ENCODE results near the gene GINM1. TPM values are rescaled to one million over a fixed set of nuclear protein-coding genes. Genes with fewer than 3 reads are reported as not detected.

Gene GINM1
- polyA plus RNA-seq, 1 of the 3 experiments (the other 2 are of a cell fraction) = 24.4 TPM

DNA sequence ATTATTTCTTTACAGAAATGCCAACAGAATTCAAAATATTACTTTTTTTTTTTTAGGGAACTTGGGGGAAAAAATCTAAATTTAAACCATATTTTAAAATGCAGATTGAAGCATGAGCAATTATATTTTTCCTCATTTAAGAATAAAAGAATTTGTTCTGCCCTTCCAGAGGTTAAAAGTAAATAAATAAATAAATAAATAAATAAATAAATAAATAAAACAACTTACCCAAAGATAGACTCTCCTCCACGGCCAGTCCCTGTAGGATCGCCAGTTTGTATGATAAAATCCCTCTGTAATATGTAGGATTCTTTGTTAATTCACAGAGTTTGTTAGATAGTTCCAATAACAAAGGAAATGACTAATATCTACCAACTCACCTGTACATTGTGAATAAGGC is 25.0 kb upstream of the GINM1 start:
- no peak overlapping the region for H2AFZ ChIP-seq (ENCODE audit: low read depth)
- H3K79me2 ChIP-seq (ENCODE audit: insufficient read depth) = peaks cover 71% of the 10 kb centered on the region
- no peaks in the 10 kb centered on the region for H3K27me3 ChIP-seq (ENCODE audit: insufficient read depth)
- TF ChIP-seq EZH2phosphoT487 (IDR thresholded peaks at IDR 0.05; ENCODE audit: borderline replicate concordance, low read depth) (no peak), FOXM1 (IDR thresholded peaks at IDR 0.05; ENCODE audit: low read depth) (no peak), FOSL2 (IDR thresholded peaks at IDR 0.05; ENCODE audit: borderline replicate concordance, low read depth) (no peak), NRF1 (IDR thresholded peaks at IDR 0.05; ENCODE audit: low read depth, low read length) (no peak), MAX (IDR thresholded peaks at IDR 0.05; ENCODE audit: low read depth) (no peak), SMC3 (IDR thresholded peaks at IDR 0.05; ENCODE audit: low read depth, low read length) (no peak), CTCF (IDR thresholded peaks at IDR 0.05) (no peak), RXRA (IDR thresholded peaks at IDR 0.05; ENCODE audit: borderline replicate concordance, low read depth) (no peak), GABPA (IDR thresholded peaks at IDR 0.05; ENCODE audit: low read depth) (no peak), TAF1 (IDR thresholded peaks at IDR 0.05; ENCODE audit: borderline replicate concordance, low read depth, low read length) (no peak), ELF1 (IDR thresholded peaks at IDR 0.05) (no peak)
- TF ChIP-seq, protein P1, sequence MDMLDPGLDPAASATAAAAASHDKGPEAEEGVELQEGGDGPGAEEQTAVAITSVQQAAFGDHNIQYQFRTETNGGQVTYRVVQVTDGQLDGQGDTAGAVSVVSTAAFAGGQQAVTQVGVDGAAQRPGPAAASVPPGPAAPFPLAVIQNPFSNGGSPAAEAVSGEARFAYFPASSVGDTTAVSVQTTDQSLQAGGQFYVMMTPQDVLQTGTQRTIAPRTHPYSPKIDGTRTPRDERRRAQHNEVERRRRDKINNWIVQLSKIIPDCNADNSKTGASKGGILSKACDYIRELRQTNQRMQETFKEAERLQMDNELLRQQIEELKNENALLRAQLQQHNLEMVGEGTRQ (IDR thresholded peaks at IDR 0.05; ENCODE audit: borderline replicate concordance, low read depth, low read length) = no peak
- TF ChIP-seq, protein P2, sequence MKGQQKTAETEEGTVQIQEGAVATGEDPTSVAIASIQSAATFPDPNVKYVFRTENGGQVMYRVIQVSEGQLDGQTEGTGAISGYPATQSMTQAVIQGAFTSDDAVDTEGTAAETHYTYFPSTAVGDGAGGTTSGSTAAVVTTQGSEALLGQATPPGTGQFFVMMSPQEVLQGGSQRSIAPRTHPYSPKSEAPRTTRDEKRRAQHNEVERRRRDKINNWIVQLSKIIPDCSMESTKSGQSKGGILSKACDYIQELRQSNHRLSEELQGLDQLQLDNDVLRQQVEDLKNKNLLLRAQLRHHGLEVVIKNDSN (IDR thresholded peaks at IDR 0.05; ENCODE audit: borderline replicate concordance, low read depth) = no peak
- TF ChIP-seq, protein P3, sequence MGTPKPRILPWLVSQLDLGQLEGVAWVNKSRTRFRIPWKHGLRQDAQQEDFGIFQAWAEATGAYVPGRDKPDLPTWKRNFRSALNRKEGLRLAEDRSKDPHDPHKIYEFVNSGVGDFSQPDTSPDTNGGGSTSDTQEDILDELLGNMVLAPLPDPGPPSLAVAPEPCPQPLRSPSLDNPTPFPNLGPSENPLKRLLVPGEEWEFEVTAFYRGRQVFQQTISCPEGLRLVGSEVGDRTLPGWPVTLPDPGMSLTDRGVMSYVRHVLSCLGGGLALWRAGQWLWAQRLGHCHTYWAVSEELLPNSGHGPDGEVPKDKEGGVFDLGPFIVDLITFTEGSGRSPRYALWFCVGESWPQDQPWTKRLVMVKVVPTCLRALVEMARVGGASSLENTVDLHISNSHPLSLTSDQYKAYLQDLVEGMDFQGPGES (IDR thresholded peaks at IDR 0.05; ENCODE audit: low read depth, low read length) = no peak
- TF ChIP-seq, protein P4, sequence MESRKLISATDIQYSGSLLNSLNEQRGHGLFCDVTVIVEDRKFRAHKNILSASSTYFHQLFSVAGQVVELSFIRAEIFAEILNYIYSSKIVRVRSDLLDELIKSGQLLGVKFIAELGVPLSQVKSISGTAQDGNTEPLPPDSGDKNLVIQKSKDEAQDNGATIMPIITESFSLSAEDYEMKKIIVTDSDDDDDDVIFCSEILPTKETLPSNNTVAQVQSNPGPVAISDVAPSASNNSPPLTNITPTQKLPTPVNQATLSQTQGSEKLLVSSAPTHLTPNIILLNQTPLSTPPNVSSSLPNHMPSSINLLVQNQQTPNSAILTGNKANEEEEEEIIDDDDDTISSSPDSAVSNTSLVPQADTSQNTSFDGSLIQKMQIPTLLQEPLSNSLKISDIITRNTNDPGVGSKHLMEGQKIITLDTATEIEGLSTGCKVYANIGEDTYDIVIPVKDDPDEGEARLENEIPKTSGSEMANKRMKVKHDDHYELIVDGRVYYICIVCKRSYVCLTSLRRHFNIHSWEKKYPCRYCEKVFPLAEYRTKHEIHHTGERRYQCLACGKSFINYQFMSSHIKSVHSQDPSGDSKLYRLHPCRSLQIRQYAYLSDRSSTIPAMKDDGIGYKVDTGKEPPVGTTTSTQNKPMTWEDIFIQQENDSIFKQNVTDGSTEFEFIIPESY (IDR thresholded peaks at IDR 0.05; ENCODE audit: borderline replicate concordance, low read depth) = no peak
- TF ChIP-seq, protein P5, sequence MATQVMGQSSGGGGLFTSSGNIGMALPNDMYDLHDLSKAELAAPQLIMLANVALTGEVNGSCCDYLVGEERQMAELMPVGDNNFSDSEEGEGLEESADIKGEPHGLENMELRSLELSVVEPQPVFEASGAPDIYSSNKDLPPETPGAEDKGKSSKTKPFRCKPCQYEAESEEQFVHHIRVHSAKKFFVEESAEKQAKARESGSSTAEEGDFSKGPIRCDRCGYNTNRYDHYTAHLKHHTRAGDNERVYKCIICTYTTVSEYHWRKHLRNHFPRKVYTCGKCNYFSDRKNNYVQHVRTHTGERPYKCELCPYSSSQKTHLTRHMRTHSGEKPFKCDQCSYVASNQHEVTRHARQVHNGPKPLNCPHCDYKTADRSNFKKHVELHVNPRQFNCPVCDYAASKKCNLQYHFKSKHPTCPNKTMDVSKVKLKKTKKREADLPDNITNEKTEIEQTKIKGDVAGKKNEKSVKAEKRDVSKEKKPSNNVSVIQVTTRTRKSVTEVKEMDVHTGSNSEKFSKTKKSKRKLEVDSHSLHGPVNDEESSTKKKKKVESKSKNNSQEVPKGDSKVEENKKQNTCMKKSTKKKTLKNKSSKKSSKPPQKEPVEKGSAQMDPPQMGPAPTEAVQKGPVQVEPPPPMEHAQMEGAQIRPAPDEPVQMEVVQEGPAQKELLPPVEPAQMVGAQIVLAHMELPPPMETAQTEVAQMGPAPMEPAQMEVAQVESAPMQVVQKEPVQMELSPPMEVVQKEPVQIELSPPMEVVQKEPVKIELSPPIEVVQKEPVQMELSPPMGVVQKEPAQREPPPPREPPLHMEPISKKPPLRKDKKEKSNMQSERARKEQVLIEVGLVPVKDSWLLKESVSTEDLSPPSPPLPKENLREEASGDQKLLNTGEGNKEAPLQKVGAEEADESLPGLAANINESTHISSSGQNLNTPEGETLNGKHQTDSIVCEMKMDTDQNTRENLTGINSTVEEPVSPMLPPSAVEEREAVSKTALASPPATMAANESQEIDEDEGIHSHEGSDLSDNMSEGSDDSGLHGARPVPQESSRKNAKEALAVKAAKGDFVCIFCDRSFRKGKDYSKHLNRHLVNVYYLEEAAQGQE (IDR thresholded peaks at IDR 0.05; ENCODE audit: low read depth, low read length) = no peak
- H3K4me2 ChIP-seq = no peak overlapping the region
- no peak overlapping the region for H3K4me3 ChIP-seq (ENCODE audit: low read depth in 2 of 2, low read length in 1 of 2)
- DNase-seq = no peak
- peaks cover 29% of the 10 kb centered on the region for H4K20me1 ChIP-seq (ENCODE audit: insufficient read depth)
- peaks cover 9 to 31% of the 10 kb centered on the region in 2 experiments for H3K36me3 ChIP-seq (replicated peaks in 1 of 2; ENCODE audit: control insufficient read depth in 1 of 2, insufficient read depth in 2 of 2, low read length in 1 of 2)
- H3K9ac ChIP-seq = no peak overlapping the region
- no peaks in the 10 kb centered on the region for H3K9me3 ChIP-seq
- ChIA-PET POLR2A (no interaction called here), CTCF (no interaction called here)
- 97% methylated on average over 2 of the region's 2 CpGs for WGBS (ENCODE audit: low lambda C conversion rate)
- peaks cover 9% of the 10 kb centered on the region for H3F3A ChIP-seq (replicated peaks; ENCODE audit: insufficient read depth)
- H3K4me1 ChIP-seq (ENCODE audit: control insufficient read depth in 1 of 2, insufficient read depth in 2 of 2, low read depth in 1 of 2, low read length in 1 of 2) = peaks cover 6 to 12% of the 10 kb centered on the region in 2 experiments; a peak in 3 of 4 replicates
- H3K9me2 ChIP-seq = no peaks in the 10 kb centered on the region
- no peak overlapping the region for H3K27ac ChIP-seq (ENCODE audit: low read depth in 2 of 2, low read length in 1 of 2)

Measured in SK-N-SH (cell line).